ENCODE results near the gene CYREN. TPM values are rescaled to one million over a fixed set of nuclear protein-coding genes. Genes with fewer than 3 reads are reported as not detected.

The CYREN gene
- total RNA-seq, 1 experiment from 2014 or later: 49.6 TPM

DNA sequence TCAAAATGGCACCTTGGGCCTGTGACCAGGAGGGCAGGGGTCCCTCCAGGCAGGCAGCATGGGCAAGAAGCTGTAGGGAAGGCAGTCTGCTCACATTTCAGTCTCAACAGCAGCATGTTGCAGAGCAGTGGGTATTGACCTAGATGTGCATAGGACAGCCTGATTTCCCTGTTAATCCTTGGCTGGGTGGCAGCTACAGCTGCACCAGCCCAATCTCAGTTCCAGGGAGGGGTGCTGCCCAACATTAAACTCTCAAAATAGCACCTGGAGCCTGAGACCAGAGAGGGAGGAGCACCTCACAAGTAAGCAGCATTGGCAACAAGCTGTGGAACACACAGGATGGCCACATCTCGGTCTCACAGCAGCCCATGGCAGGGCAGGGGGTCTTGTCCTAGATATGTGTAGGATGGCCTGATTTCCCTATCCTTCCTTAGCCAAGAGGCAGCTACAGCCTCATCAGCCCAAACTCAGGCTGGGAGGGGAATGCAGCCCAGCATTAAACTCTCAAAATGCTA is 12.3 kb downstream of the CYREN start:
- Histone ChIP-seq H3K27ac (ENCODE audit: low read length) (no peak overlapping the region), H3K4me1 (ENCODE audit: control insufficient read depth, insufficient read depth, low read length) (no peaks in the 10 kb centered on the region), H3K4me3 (ENCODE audit: low read depth in 2 of 2, low read length in 2 of 2) (no peak overlapping the region), H3K36me3 (ENCODE audit: control insufficient read depth, insufficient read depth, low read length) (no peaks in the 10 kb centered on the region), H3K9me3 (ENCODE audit: control insufficient read depth, insufficient read depth, low read depth, low read length) (peaks cover 10% of the 10 kb centered on the region; the same call in 1 of the 2 replicates), H3K27me3 (ENCODE audit: control insufficient read depth, insufficient read depth, low read length) (no peaks in the 10 kb centered on the region)
- BruUV-seq (replicated peaks): no TSS peak
- TF ChIP-seq POLR2AphosphoS5 (IDR thresholded peaks at IDR 0.05; ENCODE audit: low read depth, low read length) (no peak), TCF7L2 (IDR thresholded peaks at IDR 0.05; ENCODE audit: low read depth, low read length) (no peak), SIN3A (IDR thresholded peaks at IDR 0.05; ENCODE audit: borderline replicate concordance, insufficient read depth, low read depth, low read length) (no peak)
- TF ChIP-seq, protein P1, sequence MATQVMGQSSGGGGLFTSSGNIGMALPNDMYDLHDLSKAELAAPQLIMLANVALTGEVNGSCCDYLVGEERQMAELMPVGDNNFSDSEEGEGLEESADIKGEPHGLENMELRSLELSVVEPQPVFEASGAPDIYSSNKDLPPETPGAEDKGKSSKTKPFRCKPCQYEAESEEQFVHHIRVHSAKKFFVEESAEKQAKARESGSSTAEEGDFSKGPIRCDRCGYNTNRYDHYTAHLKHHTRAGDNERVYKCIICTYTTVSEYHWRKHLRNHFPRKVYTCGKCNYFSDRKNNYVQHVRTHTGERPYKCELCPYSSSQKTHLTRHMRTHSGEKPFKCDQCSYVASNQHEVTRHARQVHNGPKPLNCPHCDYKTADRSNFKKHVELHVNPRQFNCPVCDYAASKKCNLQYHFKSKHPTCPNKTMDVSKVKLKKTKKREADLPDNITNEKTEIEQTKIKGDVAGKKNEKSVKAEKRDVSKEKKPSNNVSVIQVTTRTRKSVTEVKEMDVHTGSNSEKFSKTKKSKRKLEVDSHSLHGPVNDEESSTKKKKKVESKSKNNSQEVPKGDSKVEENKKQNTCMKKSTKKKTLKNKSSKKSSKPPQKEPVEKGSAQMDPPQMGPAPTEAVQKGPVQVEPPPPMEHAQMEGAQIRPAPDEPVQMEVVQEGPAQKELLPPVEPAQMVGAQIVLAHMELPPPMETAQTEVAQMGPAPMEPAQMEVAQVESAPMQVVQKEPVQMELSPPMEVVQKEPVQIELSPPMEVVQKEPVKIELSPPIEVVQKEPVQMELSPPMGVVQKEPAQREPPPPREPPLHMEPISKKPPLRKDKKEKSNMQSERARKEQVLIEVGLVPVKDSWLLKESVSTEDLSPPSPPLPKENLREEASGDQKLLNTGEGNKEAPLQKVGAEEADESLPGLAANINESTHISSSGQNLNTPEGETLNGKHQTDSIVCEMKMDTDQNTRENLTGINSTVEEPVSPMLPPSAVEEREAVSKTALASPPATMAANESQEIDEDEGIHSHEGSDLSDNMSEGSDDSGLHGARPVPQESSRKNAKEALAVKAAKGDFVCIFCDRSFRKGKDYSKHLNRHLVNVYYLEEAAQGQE (IDR thresholded peaks at IDR 0.05; ENCODE audit: insufficient read depth in 1 of 2, low read depth in 2 of 2, low read length in 1 of 2): no peak
- TF ChIP-seq, protein P2, sequence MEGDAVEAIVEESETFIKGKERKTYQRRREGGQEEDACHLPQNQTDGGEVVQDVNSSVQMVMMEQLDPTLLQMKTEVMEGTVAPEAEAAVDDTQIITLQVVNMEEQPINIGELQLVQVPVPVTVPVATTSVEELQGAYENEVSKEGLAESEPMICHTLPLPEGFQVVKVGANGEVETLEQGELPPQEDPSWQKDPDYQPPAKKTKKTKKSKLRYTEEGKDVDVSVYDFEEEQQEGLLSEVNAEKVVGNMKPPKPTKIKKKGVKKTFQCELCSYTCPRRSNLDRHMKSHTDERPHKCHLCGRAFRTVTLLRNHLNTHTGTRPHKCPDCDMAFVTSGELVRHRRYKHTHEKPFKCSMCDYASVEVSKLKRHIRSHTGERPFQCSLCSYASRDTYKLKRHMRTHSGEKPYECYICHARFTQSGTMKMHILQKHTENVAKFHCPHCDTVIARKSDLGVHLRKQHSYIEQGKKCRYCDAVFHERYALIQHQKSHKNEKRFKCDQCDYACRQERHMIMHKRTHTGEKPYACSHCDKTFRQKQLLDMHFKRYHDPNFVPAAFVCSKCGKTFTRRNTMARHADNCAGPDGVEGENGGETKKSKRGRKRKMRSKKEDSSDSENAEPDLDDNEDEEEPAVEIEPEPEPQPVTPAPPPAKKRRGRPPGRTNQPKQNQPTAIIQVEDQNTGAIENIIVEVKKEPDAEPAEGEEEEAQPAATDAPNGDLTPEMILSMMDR (IDR thresholded peaks at IDR 0.05): no peak
- ChIA-PET POLR2A (no interaction called here), CTCF (no interaction called here)
- ATAC-seq: no peak
- DNase-seq (ENCODE audit: low read depth, low spot score): no peak
- in situ Hi-C loops (cut with HindIII; ENCODE audit: low pct_unique_long_range_greater_than_20kb, low sequenced_read_pairs) (no loop called here), intact Hi-C loops (cut with micrococcal nuclease; ENCODE audit: unreplicated experiment) (no loop called here)

DNA sequence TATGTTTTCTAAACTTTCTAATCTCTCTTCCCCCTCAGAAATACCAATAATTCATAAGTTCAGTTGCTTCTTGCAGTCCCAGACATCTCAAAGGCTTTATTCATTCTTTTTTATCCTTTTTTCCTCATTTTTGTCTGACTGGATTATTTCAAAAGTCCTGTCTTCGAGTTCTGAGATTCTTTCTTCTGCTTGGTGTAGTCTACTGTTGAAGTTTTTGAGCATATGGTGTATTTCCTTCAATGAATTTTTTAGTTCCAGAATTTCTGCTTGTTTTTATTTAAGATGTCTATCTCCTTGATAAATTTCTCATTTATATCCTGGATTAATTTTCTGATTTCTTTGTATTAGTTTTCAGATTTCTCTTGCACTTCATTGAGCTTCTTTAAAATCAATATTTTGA is 14.2 kb downstream of the CYREN start:
- Histone ChIP-seq H3K36me3 (ENCODE audit: control insufficient read depth, insufficient read depth, low read length) (no peaks in the 10 kb centered on the region), H3K4me1 (ENCODE audit: control insufficient read depth, insufficient read depth, low read length) (no peaks in the 10 kb centered on the region), H3K27ac (ENCODE audit: low read length) (no peak overlapping the region), H3K27me3 (ENCODE audit: control insufficient read depth, insufficient read depth, low read length) (no peaks in the 10 kb centered on the region), H3K9me3 (ENCODE audit: control insufficient read depth, insufficient read depth, low read depth, low read length) (peaks cover 10% of the 10 kb centered on the region; the same call in 1 of the 2 replicates), H3K4me3 (ENCODE audit: low read depth in 2 of 2, low read length in 2 of 2) (no peak overlapping the region)
- in situ Hi-C loops (cut with HindIII; ENCODE audit: low pct_unique_long_range_greater_than_20kb, low sequenced_read_pairs) (no loop called here), intact Hi-C loops (cut with micrococcal nuclease; ENCODE audit: unreplicated experiment) (no loop called here)
- no TSS peak for BruUV-seq (replicated peaks)
- DNase-seq (ENCODE audit: low read depth, low spot score) (no peak), ATAC-seq (no peak)
- TF ChIP-seq SIN3A (IDR thresholded peaks at IDR 0.05; ENCODE audit: borderline replicate concordance, insufficient read depth, low read depth, low read length) (no peak), POLR2AphosphoS5 (IDR thresholded peaks at IDR 0.05; ENCODE audit: low read depth, low read length) (no peak), TCF7L2 (IDR thresholded peaks at IDR 0.05; ENCODE audit: low read depth, low read length) (no peak)
- TF ChIP-seq, protein P2 (IDR thresholded peaks at IDR 0.05): no peak
- TF ChIP-seq, protein P1 (IDR thresholded peaks at IDR 0.05; ENCODE audit: insufficient read depth in 1 of 2, low read depth in 2 of 2, low read length in 1 of 2): no peak
- ChIA-PET POLR2A (no interaction called here), CTCF (no interaction called here)

All from Panc1 (cell line).